ENCODE measurements around the gene TSPAN16. TPM values are rescaled to one million over a fixed set of nuclear protein-coding genes. Genes with fewer than 3 reads are reported as not detected.

TSPAN16 gene
- total RNA-seq, 1 donor from 2014 or later = not detected

- no peaks in the 10 kb centered on the region for H3K9me3 ChIP-seq
- no peaks in the 10 kb centered on the region for H3K27me3 ChIP-seq
- intact Hi-C loops (cut with DNase I) = no loop called here
Observed at GRCh38 chr19:11257846-11258380, 38.0 kb upstream of the TSPAN16 start.

GRCh38 chr19:11260996-11261395, 35.0 kb upstream of the TSPAN16 start:
- Histone ChIP-seq H3K9me3 (no peaks in the 10 kb centered on the region), H3K36me3 (no peaks in the 10 kb centered on the region), H3K27me3 (no peaks in the 10 kb centered on the region), H3K4me3 (peak overlapping the region; percentile 84 to 98), H3K27ac (peak overlapping the region; percentile 82), H3K4me1 (peaks cover 30% of the 10 kb centered on the region)
- TF ChIP-seq CTCF (IDR thresholded peaks at IDR 0.05) = no peak
- TF ChIP-seq POLR2A (IDR thresholded peaks at IDR 0.05) = no peak
- no peak for TF ChIP-seq POLR2AphosphoS5 (IDR thresholded peaks at IDR 0.05; ENCODE audit: insufficient read depth in 1 of 2, low read depth in 1 of 2)
- intact Hi-C loops (cut with DNase I) = no loop called here
- DNase-seq (ENCODE audit: extremely low spot score in 2 of 2) = no peak

More at GRCh38 chr19:11257846-11258380, 38.0 kb upstream of the TSPAN16 start:
- H3K4me1 ChIP-seq = peaks cover 13% of the 10 kb centered on the region
- no peak overlapping the region for H3K27ac ChIP-seq
- no peaks in the 10 kb centered on the region for H3K36me3 ChIP-seq
- no peak for DNase-seq (ENCODE audit: extremely low spot score in 2 of 2)
- H3K4me3 ChIP-seq = no peak overlapping the region
- TF ChIP-seq CTCF (IDR thresholded peaks at IDR 0.05) = no peak
- no peak for TF ChIP-seq POLR2AphosphoS5 (IDR thresholded peaks at IDR 0.05; ENCODE audit: insufficient read depth in 1 of 2, low read depth in 1 of 2)
- TF ChIP-seq POLR2A (IDR thresholded peaks at IDR 0.05) = no peak

GRCh38 chr19:11261431-11261970, 34.5 kb upstream of the TSPAN16 start:
- no peak for TF ChIP-seq POLR2AphosphoS5 (IDR thresholded peaks at IDR 0.05; ENCODE audit: insufficient read depth in 1 of 2, low read depth in 1 of 2)
- no peak for TF ChIP-seq CTCF (IDR thresholded peaks at IDR 0.05)
- TF ChIP-seq POLR2A (IDR thresholded peaks at IDR 0.05) = no peak

GRCh38 chr19:11261971-11262839, 33.8 kb upstream of the TSPAN16 start, which contains the start of gene DOCK6:
DOCK6 (minus strand) TSS chr19:11262524; CDS start chr19:11262440, 84 bp downstream.
- intact Hi-C loops (cut with DNase I) = no loop called here
- Histone ChIP-seq H3K4me1 (peaks cover 30% of the 10 kb centered on the region), H3K4me3 (peak within 1 kb of the TSS; percentile 84 to 98), H3K27ac (peak within 1 kb of the TSS; percentile 82), H3K36me3 (no peaks in the 10 kb centered on the region), H3K9me3 (no peaks in the 10 kb centered on the region), H3K27me3 (no peaks in the 10 kb centered on the region)
- DNase-seq (ENCODE audit: extremely low spot score in 2 of 2) = no peak
- TF ChIP-seq CTCF (IDR thresholded peaks at IDR 0.05) (no peak), POLR2AphosphoS5 (IDR thresholded peaks at IDR 0.05; ENCODE audit: insufficient read depth in 1 of 2, low read depth in 1 of 2) (no peak), POLR2A (IDR thresholded peaks at IDR 0.05) (no peak)

More at GRCh38 chr19:11261431-11261970, 34.5 kb upstream of the TSPAN16 start:
- H3K9me3 ChIP-seq = no peaks in the 10 kb centered on the region
- no peaks in the 10 kb centered on the region for H3K36me3 ChIP-seq
- peak overlapping the region; percentile 84 to 98 for H3K4me3 ChIP-seq
- no peaks in the 10 kb centered on the region for H3K27me3 ChIP-seq
- peaks cover 30% of the 10 kb centered on the region for H3K4me1 ChIP-seq
- no peak for DNase-seq (ENCODE audit: extremely low spot score in 2 of 2)
- intact Hi-C loops (cut with DNase I) = no loop called here
- H3K27ac ChIP-seq = peak overlapping the region; percentile 82

All from vagina (tissue), 2 donors.